Loucy (cell line): ENCODE data around the gene VTCN1.

Experiments
- CTCF ChIP-seq: fragments of 200-600 bp; sonication (generic); conservative IDR thresholded peaks from 2 replicates; pipeline ENCODE4 v1.5.1; 2014; ENCODE audit warnings: mild to moderate bottlenecking, antibody characterized with exemption, low read length
- EZH2phosphoT487 ChIP-seq: fragments of 200-600 bp; IDR thresholded peaks from 2 replicates; pipeline ENCODE4 v1.6.1; 2018; ENCODE audit warnings: antibody characterized with exemption, mild to moderate bottlenecking, moderate library complexity, borderline replicate concordance

DNA sequence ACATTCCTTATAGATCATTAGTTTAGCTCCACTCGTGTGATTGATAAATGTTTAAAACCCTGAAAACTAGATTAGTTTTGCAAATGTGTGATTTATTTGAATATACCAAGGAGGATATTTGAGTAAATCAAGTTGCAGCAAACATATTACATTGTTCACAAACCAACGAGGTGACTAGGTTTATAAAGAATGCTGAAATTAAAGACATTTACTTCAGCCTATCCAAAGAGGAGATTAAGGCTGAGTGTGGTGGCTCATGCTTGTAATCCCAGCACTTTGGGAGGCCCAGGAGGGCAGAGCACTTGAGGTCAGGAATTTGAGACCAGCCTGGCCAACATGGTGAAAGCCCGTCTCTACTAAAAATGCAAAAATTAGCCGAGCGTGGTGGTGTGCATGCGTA is 34.1 kb downstream of the VTCN1 start:
- no peak for TF ChIP-seq CTCF
- no peak for TF ChIP-seq EZH2phosphoT487
